HS-5 (cell line): ENCODE measurements around the gene MYO15B.

ENCODE experiments used
- DNase-seq: peaks from one replicate; pipeline ENCODE4 v3.0.0-alpha.2; 2012; ENCODE audit warnings: low read depth

Gene MYO15B

GRCh38 chr17:75587675-75588595, at the start of gene MYO15B:
MYO15B (plus strand) TSS chr17:75587800; CDS start chr17:75588058, 258 bp downstream.
- DNase-seq: no peak

- no peak for DNase-seq
Measured at GRCh38 chr17:75539967-75540729, 47.5 kb upstream of the MYO15B start.

- no peak for DNase-seq
Measured at GRCh38 chr17:75540923-75541503, 46.6 kb upstream of the MYO15B start.

GRCh38 chr17:75542229-75542628, 45.4 kb upstream of the MYO15B start:
- DNase-seq: no peak

- DNase-seq: no peak
Measured at GRCh38 chr17:75542728-75543336, 44.8 kb upstream of the MYO15B start.

- no peak for DNase-seq
Measured at GRCh38 chr17:75544250-75544649, 43.4 kb upstream of the MYO15B start.

- DNase-seq: no peak
Measured at GRCh38 chr17:75546181-75546580, 41.4 kb upstream of the MYO15B start.

- no peak for DNase-seq
Measured at GRCh38 chr17:75547091-75547490, 40.5 kb upstream of the MYO15B start.

- no peak for DNase-seq
Measured at GRCh38 chr17:75548813-75549212, 38.8 kb upstream of the MYO15B start.

GRCh38 chr17:75549246-75550138, 38.1 kb upstream of the MYO15B start:
- no peak for DNase-seq

- no peak for DNase-seq
Measured at GRCh38 chr17:75550139-75550465, 37.5 kb upstream of the MYO15B start.

- DNase-seq: no peak
Measured at GRCh38 chr17:75551266-75551665, 36.3 kb upstream of the MYO15B start.

- no peak for DNase-seq
Measured at GRCh38 chr17:75552425-75553294, 34.9 kb upstream of the MYO15B start.

- no peak for DNase-seq
Measured at GRCh38 chr17:75553295-75554110, 34.1 kb upstream of the MYO15B start.

- no peak for DNase-seq
Measured at GRCh38 chr17:75555679-75556153, 31.9 kb upstream of the MYO15B start.

GRCh38 chr17:75557075-75557851, 30.3 kb upstream of the MYO15B start:
- no peak for DNase-seq

GRCh38 chr17:75557852-75558665, 29.5 kb upstream of the MYO15B start:
- no peak for DNase-seq
